Right renal cortex interstitium (tissue), 3 donors: ENCODE data around the gene DPF3. TPM values are rescaled to one million over a fixed set of nuclear protein-coding genes. Genes with fewer than 3 reads are reported as not detected.
A peak's percentile ranks its signal among the peaks of the same experiment; 100 is the strongest.

Experiments
- DNase-seq, 3 donors: peaks; one replicate each; pipeline ENCODE4 v3.0.0-alpha.2; 2013; ENCODE audit warnings: low read depth in 3 of 3, low spot score in 2 of 3
- polyA plus RNA-seq, 3 donors: library from polyadenylated mRNA; unstranded; fragments of 120-200 nt; gene quantifications; one replicate each; pipeline ENCODE4 v1.2.1, GENCODE V29; 2013; ENCODE audit not compliant: insufficient read length in 3 of 3

Gene DPF3
- polyA plus RNA-seq, 3 donors: 4.4 to 5.8 (median 4.7) TPM

DNA sequence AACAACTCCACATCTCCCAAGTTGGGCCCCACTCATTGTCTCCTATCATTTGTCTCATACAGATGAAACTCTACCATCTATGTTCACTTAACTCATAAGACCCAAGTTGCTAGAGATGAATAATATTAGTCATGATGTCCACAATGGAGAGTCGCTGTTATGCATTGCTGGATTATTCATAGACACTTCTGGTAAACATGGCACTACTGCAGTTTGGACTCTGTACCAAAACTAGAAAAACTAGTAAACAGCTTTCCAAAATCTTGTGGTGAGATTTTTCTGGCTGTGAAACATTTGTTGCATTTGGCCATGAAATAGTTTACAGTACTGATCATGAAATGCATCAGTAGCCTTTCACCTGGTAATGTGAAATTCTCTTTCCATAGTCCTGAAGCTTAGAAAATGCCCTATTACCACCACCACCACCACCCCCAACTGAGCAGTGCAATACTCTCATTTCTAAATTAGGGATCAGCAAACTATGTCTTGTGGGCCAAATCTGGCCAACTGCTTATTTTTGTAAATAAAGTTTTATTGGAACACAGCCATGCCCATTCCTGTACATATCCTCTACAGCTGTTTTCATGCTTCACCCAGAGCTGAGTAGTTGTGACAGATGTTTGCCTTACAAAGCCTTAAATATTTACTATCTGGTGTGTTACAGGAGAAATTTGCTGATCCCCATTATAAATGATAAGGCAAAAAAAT is 236.5 kb downstream of the DPF3 start:
- no peak for DNase-seq

DNA sequence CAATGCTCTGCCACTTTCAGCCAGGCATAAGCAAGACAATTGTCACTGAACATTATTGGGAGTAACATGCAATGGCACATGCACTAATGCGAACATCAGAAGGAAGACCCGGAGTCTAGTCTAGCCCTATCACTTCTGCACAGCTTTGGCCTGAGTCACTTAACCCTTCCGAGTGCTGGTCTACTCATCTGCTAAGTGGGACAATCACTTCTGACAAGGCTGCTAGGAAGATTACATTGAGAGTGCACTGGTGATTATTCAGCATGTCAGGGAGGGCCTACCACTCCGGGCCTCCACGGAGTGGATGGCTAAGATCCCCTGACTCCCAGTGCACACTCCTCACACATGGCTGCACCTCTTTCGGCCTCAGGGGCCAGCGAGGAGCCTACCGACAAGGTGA is 240.9 kb downstream of the DPF3 start:
- no peak for DNase-seq

DNA sequence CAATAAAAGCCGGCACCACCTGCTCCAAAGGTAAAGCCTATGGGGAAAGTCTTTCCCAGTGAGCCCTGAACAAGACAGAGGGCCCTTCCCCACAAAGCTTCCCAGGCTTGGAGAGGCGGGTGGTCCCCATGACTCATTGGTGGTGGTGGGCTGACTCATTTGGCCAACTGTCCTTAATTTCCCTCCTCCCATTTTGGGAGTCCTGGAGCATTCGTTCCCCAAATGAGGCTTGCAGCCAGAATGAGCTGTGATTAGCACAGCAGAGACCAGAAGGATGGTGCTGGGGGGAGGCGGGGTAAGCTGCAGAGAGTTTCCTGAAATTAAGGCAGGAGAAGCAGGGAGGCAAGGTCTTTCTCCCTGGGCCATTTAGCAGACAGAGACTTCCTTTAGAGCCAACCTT is 241.7 kb downstream of the DPF3 start:
- no peak for DNase-seq

- no peak for DNase-seq
These were observed 242.2 kb downstream of the DPF3 start for GRCh38 chr14:72651714-72652113.

DNA sequence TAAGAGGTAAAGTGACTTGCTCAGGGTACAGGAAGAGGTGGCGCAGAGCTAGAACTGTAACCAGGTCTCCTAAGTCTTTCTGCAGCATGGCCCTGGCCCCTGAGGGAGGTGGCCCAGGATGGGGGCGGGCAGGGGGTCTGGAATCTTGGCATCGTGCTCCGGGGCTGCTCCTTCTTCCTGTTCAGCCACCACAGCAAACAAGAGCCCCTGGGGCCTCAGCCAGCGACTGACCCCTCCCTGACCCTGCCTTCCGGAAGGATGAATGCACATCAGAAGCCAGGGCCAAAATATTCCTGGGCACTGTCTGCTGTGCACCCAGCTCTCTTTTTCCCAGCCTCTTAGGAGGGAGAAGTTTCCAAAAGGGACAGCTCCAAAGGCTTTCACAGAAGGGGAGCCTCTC is 242.8 kb downstream of the DPF3 start:
- peak in 1 of 3 donors; percentile 4 for DNase-seq

DNA sequence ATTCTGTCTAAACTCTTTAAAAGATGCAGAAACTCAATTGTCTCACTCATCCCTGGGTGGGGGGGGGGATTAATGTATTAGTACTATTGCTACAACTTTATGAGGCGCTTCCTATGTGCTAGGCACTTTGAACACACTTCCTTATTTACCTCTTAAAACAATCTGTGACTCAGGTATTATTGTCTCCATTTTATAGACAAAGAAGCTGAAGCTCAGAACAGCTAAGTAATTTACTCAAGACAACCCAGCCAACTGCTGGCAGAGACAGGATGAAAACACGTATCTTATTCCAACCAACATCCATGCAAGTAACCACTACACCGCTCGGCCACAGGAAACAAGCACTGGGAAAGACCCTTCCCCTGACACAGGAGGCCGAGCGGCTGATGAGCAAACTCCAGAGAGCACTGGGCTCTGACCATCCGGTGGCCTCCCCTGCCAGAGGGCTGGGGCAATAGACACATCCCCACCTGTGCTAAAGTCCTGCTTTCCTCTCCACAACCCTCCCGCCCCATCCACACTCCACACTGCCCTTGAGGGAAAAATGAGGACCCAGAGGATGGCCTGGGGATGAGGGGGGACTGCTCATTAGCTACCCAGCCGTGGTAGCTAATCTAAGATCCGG is 244.2 kb downstream of the DPF3 start:
- no peak for DNase-seq

DNA sequence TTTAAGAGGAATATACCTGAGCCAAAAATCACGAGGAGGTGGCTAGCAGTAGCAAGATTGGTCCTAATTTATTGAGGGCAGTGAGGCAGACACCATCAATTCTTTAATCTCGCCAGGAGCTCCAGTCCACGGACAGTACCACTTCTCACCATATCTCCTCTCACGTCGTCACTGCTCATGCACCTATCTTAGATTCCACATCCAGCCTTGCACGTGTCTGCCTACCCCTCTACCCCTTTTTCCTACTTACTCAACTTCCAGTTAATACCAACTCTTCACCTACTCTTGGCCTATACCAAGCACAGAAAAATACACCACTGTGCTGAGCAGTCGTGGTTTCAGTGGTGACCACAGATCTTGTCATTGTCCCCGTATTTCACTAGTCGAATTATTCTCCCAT is 246.1 kb downstream of the DPF3 start:
- DNase-seq: no peak

- DNase-seq: no peak
These were observed 246.9 kb downstream of the DPF3 start for GRCh38 chr14:72646861-72647528.

DNA sequence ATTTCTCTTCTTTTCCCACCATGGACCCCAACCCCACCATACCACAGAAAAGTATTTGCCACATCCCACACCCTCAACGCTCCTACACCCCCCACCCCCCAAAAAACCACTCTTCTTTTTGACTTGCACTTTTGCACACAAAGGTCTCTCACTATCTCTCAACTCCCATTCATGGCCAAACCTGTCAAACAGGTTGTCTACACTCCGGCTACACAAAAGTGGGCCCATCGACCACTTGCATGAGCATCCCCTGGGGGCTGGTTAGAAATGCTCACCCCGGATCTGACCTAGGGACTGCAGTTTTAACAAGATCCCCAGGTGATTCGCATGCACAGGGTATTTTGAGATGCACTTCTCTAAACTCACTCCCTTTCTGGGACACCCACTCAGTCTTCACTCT is 248.2 kb downstream of the DPF3 start:
- no peak for DNase-seq

GRCh38 chr14:72644758-72645489 is 249.0 kb downstream of the DPF3 start:
- DNase-seq: no peak

DNA sequence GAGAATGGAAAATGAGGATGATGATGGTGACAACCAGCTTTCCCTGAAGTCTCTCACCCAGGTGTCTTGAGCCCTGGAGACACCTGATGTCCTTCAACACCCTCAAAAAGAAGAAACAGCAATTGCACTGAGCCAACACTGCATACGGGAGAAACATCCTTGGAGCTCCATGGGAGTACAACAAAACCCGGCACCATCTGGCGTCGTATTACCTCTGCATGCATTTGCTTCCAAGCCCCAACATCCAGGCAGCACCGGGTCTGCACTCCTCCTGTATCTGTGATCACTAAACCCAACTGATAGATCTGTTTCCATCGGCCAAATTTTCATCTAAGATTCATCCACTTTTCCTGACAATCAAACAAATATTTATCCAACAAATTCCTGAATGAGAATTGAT is 249.9 kb downstream of the DPF3 start:
- DNase-seq: no peak

DNA sequence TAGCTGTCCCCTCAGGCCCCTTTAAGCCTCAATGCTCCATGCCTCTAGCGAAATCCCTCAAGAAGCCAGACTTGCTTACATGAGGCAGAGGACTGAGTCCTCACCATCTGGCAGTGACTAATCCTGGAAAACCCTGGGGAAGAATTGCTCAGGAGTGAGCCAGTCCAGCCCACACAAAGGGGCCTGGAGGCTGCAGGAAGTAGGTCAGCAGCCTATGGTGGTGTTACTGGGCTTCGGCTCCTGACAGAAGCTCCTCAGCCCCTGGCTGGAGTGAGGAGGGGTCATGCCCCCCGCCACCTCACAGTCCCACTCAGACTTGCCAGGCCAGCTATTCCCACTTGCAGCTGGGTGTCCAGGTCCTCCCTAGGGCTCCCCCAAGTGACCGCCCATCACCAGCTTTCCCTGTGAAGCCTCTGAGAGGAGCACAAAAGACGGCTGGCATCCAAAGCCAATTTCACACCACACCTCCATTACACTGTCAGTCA is 250.5 kb downstream of the DPF3 start:
- DNase-seq: no peak

- no peak for DNase-seq
These were observed 252.9 kb downstream of the DPF3 start for GRCh38 chr14:72640911-72641485.

- no peak for DNase-seq
These were observed 255.9 kb downstream of the DPF3 start for GRCh38 chr14:72638021-72638420.

DNA sequence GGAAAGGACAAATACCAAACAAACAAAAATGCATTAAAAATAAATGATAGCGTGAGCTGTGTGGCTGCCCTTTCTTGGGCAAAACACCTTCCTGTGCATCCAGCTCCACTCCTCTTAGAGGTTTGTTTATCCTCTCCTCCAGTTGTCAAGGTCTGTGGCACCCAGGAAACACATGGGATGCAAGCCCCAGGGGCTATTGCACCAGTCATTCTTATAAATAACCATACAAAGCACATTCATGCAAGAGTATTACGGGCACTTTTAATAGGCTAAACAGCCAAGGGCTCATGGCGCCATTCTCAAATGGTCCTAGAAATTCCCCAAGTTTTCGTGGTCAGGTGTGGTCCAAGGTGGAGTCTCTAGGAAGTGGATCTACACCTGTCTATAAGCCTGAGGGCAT is 257.0 kb downstream of the DPF3 start:
- DNase-seq: no peak

DNA sequence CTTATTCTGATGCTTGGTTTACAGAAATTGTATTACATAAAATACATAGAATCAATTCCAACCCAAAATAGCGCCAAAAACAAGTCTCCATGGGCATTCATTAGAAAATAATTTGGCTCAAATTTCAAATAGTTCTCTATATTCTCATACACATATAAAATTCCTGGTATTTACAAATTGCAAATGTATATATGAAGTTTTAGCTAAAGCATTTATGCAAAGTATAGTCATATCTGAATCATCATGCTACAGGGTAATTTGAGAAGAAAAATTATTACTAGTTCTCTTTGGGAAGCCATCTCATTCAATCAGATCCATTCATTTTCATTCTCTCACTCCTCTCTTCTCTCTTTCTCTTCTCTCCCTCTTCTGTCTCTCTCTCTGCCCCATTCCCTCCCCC is 257.8 kb downstream of the DPF3 start:
- no peak for DNase-seq

DNA sequence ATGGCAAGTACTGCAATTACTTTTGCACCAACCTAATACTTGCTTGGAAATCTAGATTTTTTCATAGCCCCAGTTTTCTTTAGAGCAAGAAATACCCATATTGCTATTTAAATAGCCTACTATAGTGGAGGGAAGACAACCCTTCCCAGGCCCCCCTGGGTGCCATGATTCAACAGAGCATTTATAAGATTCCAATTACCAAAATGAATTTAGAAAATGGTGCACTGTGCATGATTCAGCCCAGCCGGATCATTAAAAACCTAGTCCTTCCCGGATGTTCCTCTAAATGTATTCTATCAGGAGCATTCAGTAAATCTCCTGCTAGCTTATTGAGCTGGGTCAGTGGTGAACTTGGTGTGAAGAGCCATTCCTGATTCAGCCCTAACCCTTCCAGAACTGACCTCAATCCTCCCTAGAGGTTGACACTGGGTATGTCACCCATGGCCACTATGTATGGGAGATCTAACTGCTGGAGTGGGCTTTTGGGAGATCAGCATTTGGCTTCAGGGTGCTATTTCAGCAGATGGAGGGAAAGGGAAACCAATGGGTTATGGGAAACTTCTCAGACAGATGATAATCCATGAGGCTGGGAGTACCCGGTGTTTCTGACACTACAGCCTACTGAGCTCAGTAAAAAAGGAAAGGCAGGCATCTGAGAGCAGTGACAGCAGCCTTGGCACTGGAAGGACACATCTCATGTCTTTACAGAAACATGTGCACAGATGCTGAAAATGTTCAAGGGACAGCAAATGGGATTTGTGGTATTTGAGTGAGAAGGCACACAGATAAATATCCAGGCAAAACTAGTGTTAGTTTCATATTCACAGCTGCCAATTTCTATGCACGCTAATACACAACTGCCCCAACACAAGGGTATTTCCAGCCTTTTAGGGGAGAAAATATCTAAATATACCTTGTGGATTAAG is 258.9 kb downstream of the DPF3 start:
- DNase-seq: no peak

DNA sequence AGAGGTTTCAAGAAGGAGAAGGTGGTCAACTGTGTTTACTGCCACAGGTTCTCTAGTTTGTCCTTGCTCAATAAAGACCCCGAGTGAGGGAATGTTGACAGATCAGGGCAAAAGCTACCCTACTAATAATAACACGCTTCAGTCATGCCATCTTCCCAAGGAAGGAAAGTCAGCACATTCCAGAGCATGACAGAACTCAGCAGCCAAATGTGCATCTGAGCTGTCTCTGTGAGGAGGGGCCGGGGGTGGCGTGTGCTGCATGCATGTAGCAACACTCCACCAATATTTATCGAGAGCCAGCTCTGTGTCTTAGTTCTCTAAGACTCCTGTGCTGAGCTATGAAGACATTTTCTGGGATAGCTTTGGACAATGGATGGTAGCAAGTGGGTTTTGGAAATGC is 260.4 kb downstream of the DPF3 start:
- no peak for DNase-seq

- DNase-seq: no peak
These were observed 261.2 kb downstream of the DPF3 start for GRCh38 chr14:72632727-72633126.

DNA sequence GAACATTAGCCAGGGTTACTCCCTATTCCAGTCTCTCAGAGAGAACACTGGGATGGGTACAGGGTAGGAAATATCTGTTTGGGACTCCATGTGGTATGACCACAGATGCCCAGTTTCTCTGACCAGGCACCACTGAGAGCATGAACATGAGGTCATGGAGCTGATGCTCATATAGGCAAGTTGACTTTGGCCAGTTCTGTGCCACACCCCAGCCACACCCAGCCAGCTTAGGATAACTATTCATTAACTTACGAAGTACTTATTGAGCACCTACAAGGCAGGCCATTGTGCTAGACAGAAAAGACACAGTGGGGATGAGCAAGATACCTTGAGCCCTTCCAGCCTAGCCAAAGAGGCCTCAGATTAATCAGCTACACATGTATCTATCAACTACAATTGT is 262.5 kb downstream of the DPF3 start:
- DNase-seq: no peak
